GM18502 (cell line): Measurements from ENCODE around the gene DEDD2.
A peak's percentile ranks its signal among the peaks of the same experiment; 100 is the strongest.

Source experiments
- ATAC-seq: cut with Tn5 transposase; IDR thresholded peaks from one replicate; pipeline ENCODE4 v1.9.1; 2021; ENCODE audit warnings: mild to moderate bottlenecking; ENCODE audit not compliant: unreplicated experiment, poor library complexity

The DEDD2 gene

GRCh38 chr19:42229855-42230351 lies 12.4 kb upstream of the DEDD2 start:
- no peak for ATAC-seq

DNA sequence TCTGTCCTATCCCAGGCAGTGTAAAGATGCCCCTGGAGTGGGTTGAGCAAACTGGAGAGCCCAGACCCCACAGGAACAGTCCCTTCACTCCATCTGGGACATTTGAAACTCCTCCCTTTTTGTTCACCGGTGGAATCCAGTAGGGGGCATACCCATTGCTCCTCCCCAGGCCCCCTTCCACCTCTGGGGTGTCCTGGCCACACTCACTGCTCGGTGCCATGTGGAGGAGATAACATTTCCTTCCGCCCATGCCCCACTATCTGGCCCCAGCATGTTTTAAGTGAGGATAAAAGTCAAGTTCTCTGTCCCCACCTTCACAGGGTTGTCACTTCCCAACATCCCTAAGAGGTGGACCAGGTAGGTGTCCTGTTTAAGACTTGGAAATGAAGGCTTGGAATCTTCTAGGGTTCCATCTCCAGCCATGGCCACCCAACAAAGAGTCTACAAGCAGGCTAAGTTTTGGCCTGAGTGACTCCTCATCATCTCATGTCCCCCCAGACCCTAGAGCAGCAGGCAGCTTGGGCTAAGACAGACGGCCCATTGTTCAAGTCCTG lies 11.9 kb upstream of the DEDD2 start:
- no peak for ATAC-seq

- no peak for ATAC-seq
Observed at GRCh38 chr19:42228641-42229040, 11.2 kb upstream of the DEDD2 start.

- ATAC-seq: no peak
Observed at GRCh38 chr19:42226886-42227285, 9.4 kb upstream of the DEDD2 start.

DNA sequence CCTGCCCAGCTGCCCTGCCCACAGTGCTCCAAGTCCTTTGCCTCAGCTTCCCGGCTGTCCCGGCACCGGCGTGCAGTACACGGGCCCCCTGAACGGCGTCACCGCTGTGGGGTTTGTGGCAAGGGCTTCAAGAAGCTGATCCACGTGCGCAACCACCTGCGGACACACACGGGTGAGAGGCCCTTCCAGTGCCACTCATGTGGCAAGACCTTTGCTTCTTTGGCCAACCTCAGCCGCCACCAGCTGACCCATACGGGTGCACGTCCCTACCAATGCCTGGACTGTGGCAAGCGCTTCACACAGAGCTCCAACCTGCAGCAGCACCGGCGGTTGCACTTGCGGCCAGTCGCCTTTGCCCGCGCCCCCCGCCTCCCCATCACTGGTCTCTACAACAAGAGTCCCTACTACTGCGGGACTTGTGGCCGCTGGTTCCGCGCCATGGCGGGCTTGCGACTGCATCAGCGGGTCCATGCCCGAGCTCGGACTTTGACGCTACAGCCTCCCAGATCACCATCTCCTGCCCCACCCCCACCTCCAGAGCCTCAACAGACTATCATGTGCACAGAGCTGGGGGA lies 8.3 kb upstream of the DEDD2 start:
- ATAC-seq: no peak

GRCh38 chr19:42224940-42225717 lies 7.7 kb upstream of the DEDD2 start:
- no peak for ATAC-seq

DNA sequence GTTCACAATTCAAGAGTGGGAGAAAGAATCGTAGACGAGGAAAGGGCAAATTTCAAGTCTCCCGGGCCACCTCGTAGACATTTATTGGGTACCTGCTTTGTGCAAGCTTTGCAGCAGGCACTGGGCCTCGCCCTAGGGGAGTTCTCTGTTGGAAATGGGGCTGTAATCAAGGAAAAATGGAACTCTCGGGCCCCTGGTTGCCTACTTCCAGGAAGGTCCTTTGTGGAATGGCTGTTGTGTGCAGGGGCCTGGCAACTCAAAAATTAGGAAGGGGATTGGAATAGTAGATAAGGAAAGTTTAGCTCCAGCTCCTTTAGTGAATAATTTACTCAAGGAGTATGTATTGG lies 3.2 kb upstream of the DEDD2 start:
- ATAC-seq: no peak

DNA sequence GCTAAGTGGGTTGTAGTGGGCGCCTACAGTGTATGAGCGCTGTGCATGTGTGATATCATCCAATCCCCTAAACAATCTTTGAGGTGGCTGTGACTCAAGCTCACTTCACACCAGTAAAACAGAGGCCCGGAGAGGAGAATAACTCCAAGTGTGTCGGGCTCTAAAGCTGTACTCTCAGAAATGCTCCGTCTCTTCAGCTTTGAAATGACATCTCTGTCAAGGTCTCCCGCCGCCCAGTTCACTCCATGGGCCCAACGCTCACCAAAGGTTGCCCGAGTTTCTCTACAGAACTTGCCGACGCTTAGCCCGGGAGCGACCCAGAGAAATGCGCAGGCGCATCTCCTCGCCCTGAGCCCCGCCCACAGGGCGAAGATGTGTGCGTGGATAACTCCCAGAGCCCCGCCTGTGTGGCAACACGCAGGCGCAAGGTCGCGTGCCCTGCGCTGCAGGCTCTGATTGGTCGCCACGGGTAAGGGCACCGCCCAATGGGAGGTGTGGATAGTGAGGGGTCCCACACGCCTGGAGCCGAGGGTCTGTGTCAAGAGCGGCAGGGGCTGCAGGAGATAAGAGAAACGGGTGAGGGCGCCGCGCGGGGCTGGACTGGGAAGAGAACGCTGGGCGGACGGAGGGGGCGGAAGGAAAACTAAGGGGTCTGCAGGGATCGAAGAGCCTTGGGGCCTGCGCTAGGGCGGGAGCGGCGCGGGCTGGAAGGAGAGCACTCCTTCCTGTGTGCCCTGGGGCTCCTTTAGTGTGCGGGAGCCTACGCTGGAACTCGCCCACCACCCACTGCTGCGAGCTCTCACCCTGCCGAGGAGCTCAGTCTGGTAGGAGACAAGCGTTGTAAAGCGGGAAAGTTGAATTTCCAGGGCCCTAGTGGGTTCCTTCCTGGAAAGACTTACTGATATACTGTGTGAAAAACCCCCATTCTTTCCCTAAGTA lies 2.6 kb upstream of the DEDD2 start, which contains the start of gene ZNF526:
ZNF526 (plus strand) TSS at position 501 of the 939 bp plus-strand sequence. CDS start 4,092 bp downstream, outside the sequence.
- peak; percentile 74 for ATAC-seq

- peak; percentile 5 for ATAC-seq
Observed at GRCh38 chr19:42216653-42217519, 591 bp downstream of the DEDD2 start.

DNA sequence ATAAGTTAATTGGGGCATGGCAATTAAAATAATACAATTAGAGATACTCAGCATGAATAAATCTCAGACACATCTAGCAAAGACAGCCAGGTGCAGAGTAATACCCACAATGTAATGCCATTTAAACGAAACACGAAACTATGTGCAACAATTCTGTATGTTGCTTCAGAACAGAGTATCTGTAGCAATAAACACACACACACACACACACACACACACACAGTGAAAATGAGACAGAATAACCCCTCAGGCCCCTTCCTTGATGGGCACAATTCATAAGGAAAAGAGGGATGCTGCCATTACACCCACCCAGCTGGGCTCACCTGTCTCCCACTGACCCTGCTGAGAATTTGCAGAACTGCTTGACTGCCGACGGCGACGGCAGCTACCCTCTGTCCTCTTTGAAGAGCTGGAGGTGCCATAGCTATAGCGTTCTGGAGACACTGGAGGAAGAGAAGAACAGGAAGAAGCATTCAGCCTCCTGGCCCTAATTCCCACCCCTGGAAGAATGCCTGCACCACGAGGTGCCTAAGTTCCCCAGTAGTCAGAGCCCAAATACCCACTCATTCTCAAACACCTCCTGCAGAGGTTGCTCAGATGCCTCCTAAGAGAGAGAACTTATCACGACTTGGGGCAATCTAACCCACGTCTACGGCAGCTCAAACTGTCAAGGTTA lies 2.5 kb downstream of the DEDD2 start:
- ATAC-seq: no peak

DNA sequence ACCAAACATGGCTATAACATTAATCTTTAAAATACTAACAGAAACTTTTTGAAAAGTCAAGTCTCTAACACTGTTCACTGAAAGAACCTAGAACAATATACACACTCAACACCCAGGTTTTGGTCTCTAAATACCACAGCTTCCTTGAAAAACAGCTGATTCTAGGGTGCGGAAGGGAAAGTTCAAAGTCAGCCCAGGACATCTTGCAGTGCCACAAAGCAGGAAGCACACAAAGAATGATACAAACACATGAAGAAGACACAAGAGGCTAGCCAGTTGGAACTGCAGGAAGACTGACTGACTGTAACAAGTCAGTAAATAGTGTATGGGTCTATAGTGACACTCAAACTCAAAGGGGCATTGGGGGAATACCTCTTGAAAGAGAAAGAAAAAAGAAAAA lies 4.6 kb downstream of the DEDD2 start:
- no peak for ATAC-seq

DNA sequence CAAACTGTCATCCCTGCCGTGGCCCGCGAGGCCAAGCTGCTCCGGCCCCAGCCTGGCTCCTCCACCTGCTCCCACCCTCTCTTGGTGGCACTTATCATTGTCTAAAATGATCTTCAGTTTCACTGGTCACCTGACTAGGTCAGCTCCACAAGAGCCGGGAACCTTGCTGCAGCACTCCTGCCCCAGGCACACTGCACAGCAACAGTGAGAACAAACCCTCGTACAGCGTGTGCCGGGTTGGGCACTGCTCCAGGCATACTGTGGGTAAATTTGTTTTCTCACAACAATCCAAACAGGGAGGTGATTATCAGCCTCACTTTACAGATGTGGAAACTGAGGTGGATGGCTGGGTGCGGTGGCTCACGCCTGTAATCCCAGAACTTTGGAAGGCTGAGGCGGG lies 8.9 kb downstream of the DEDD2 start:
- no peak for ATAC-seq

- no peak for ATAC-seq
Observed at GRCh38 chr19:42207767-42208271, 9.7 kb downstream of the DEDD2 start.

- ATAC-seq: no peak
Observed at GRCh38 chr19:42206871-42207755, 10.4 kb downstream of the DEDD2 start.

- ATAC-seq: no peak
Observed at GRCh38 chr19:42204664-42205063, 12.8 kb downstream of the DEDD2 start.

GRCh38 chr19:42203700-42204099 lies 13.8 kb downstream of the DEDD2 start:
- no peak for ATAC-seq

GRCh38 chr19:42202290-42202880 lies 15.1 kb downstream of the DEDD2 start:
- ATAC-seq: no peak
